Endodermal cell (in vitro differentiated cells): ENCODE results near the gene RUNX1. TPM values are rescaled to one million over a fixed set of nuclear protein-coding genes. Genes with fewer than 3 reads are reported as not detected.

Experiments
- DNase-seq: peaks from one replicate; pipeline ENCODE4 v3.0.0-alpha.2; 2017
- H3K27ac ChIP-seq: 2 replicates; pipeline ENCODE4 v1.5.1; 2013; ENCODE audit warnings: mild to moderate bottlenecking, low read depth, low read length, moderate library complexity
- H3K27me3 ChIP-seq: 2 replicates; pipeline ENCODE4 v1.6.1; 2013; ENCODE audit warnings: mild to moderate bottlenecking, low read length, moderate library complexity; ENCODE audit not compliant: insufficient read depth, control insufficient read depth, poor library complexity, severe bottlenecking
- H3K36me3 ChIP-seq: 2 replicates; pipeline ENCODE4 v1.7.0; 2013; ENCODE audit warnings: mild to moderate bottlenecking, low read length, moderate library complexity; ENCODE audit not compliant: control insufficient read depth, insufficient read depth
- H3K4me1 ChIP-seq: one replicate; pipeline ENCODE4 v1.7.0; 2013; ENCODE audit warnings: low read length; ENCODE audit not compliant: control insufficient read depth, insufficient read depth
- H3K4me3 ChIP-seq: 2 replicates; pipeline ENCODE4 v1.5.1; 2013; ENCODE audit warnings: mild to moderate bottlenecking, low read length, moderate library complexity
- H3K9ac ChIP-seq: 2 replicates; pipeline ENCODE4 v1.6.1; 2013; ENCODE audit warnings: mild to moderate bottlenecking, low read length, moderate library complexity; ENCODE audit not compliant: poor library complexity, severe bottlenecking; ENCODE audit errors: extremely low read depth
- H3K9me3 ChIP-seq: 2 replicates; pipeline ENCODE4 v1.6.1; 2013; ENCODE audit warnings: mild to moderate bottlenecking, low read length, moderate library complexity; ENCODE audit not compliant: control insufficient read depth
- H3K27ac Mint-ChIP-seq: 2 replicates; pipeline ENCODE4 v1.8.0; 2020; ENCODE audit warnings: mixed read lengths
- H3K27me3 Mint-ChIP-seq: 2 replicates; pipeline ENCODE4 v1.8.0; 2021; ENCODE audit warnings: mild to moderate bottlenecking, mixed read lengths; ENCODE audit not compliant: insufficient read depth
- H3K36me3 Mint-ChIP-seq: 2 replicates; pipeline ENCODE4 v1.8.0; 2020; ENCODE audit warnings: low read depth, mixed read lengths
- H3K4me1 Mint-ChIP-seq: 2 replicates; pipeline ENCODE4 v1.8.0; 2020; ENCODE audit warnings: mixed read lengths
- H3K4me3 Mint-ChIP-seq: 2 replicates; pipeline ENCODE4 v1.8.0; 2020; ENCODE audit warnings: mild to moderate bottlenecking, moderate library complexity, mixed read lengths
- H3K9me3 Mint-ChIP-seq: 2 replicates; pipeline ENCODE4 v1.8.0; 2020; ENCODE audit warnings: mild to moderate bottlenecking, mixed read lengths
- WGBS, 2 experiments: methylation state at CpG; one replicate each; pipeline versions ENCODE4 v1.1.5 to v1.1.7; 2013; ENCODE audit warnings: missing lambda C conversion rate in 2 of 2, mixed read lengths in 1 of 2; ENCODE audit not compliant: insufficient coverage in 1 of 2, insufficient read length in 1 of 2; 5-methylcytosine and 5-hydroxymethylcytosine counted together
- total RNA-seq, 2 donors: library from RNA; stranded (reverse); fragmentation: NEBNext Ultra II Directional in 1 of 2; extraction: Animal tissue kit (Norgen Biotek cat#: 25700) in 1 of 2; gene quantifications; 2 replicates in 1 of 2; 3 replicates in 1 of 2; pipeline ENCODE4 v1.2.1, GENCODE V29; 2021
- TF ChIP-seq, protein P1 (sequence below): fragments of 200-600 bp; sonication (generic); conservative IDR thresholded peaks from 2 replicates; pipeline ENCODE4 v1.5.0; 2021; ENCODE audit warnings: antibody characterized with exemption, mild to moderate bottlenecking

Gene RUNX1
- total RNA-seq, 2 donors from 2014 or later = 0.31 to 2.8 TPM

DNA sequence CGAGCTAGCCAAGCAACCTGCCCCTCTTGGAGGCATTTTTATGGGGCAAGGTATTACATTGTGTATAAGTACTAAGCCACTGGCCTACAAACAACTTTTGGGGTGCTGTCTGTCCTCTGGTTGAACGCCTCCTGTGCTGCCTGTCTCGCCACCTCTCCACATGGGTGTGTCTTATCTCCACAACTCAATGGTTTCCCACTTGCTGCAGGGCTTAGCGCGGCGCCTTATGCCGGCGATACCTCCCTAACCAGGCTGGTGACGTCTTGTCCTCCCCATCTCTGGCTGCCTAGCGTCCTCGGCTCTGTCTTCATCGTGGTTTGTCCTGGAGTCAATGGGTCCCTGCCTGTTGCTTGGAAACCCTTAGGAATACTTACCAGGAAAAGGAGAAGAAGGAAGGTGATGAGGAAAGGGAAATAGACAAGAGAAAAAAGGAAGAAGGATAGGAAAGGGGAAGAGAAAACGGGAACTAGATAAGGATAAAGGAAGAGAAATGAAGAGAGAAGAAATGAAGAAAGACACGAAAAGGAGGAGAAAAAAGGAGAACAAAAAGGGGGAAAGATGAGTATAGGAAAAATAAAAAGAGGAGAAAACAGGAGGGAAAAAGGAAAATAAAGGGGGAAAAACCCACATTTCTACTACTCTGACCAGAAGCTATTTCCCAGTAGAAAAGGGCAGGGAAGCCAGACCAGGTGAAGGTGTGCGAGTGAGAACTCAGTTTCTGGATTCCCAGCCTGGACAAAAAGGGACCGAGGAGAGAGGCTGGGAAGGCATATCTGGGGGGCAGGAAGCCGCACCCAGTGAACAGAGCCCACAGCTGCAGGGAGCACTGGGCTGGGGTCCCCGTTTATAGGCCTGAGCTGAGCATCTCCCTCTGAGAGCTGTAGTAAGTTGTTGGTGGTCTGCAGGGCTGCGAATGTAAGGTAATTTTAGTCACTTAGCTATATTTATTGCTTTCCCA lies 294.1 kb downstream of the RUNX1 start:
- no peak overlapping the region for H3K9ac ChIP-seq
- no peaks in the 10 kb centered on the region for H3K36me3 Mint-ChIP-seq
- WGBS, 2 experiments = 89 to 92% methylated on average over 11 to 18 of the region's 19 CpGs

DNA sequence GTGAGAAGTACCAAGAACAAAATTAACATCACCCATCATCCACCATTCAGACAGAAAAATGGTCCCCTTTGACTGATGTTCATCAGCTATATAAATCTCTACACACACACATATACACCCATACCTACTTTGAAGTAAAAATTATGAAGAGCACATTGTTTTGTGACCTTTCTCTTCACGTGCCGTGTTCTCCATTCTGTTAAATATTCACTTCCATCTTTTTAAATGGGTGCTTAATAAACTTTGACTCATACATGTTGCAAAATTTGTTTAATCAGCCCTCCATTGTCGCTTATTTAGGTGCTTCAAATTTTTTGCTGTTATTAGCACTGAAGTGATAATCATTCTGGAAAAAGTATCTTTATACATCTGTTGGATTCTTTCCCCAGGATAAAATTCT lies 300.2 kb downstream of the RUNX1 start:
- no peak overlapping the region for H3K4me3 Mint-ChIP-seq
- H3K36me3 Mint-ChIP-seq = no peaks in the 10 kb centered on the region
- no peaks in the 10 kb centered on the region for H3K36me3 ChIP-seq
- H3K27ac ChIP-seq = no peak overlapping the region
- H3K9ac ChIP-seq = no peak overlapping the region
- no peaks in the 10 kb centered on the region for H3K27me3 ChIP-seq
- TF ChIP-seq, protein P1, sequence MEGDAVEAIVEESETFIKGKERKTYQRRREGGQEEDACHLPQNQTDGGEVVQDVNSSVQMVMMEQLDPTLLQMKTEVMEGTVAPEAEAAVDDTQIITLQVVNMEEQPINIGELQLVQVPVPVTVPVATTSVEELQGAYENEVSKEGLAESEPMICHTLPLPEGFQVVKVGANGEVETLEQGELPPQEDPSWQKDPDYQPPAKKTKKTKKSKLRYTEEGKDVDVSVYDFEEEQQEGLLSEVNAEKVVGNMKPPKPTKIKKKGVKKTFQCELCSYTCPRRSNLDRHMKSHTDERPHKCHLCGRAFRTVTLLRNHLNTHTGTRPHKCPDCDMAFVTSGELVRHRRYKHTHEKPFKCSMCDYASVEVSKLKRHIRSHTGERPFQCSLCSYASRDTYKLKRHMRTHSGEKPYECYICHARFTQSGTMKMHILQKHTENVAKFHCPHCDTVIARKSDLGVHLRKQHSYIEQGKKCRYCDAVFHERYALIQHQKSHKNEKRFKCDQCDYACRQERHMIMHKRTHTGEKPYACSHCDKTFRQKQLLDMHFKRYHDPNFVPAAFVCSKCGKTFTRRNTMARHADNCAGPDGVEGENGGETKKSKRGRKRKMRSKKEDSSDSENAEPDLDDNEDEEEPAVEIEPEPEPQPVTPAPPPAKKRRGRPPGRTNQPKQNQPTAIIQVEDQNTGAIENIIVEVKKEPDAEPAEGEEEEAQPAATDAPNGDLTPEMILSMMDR = no peak
- H3K4me1 Mint-ChIP-seq = no peaks in the 10 kb centered on the region
- WGBS, 2 experiments = 86 to 95% methylated on average over 3 of the region's 3 CpGs
- no peak overlapping the region for H3K27ac Mint-ChIP-seq
- peaks cover 3% of the 10 kb centered on the region for H3K27me3 Mint-ChIP-seq
- H3K9me3 Mint-ChIP-seq = no peaks in the 10 kb centered on the region
- no peak overlapping the region for H3K4me3 ChIP-seq
- DNase-seq = no peak
- H3K9me3 ChIP-seq = no peaks in the 10 kb centered on the region
- H3K4me1 ChIP-seq = no peaks in the 10 kb centered on the region

More for the DNA sequence above, 294.1 kb downstream of the RUNX1 start:
- Histone ChIP-seq H3K4me3 (no peak overlapping the region), H3K27me3 (no peaks in the 10 kb centered on the region), H3K27ac (no peak overlapping the region), H3K4me1 (no peaks in the 10 kb centered on the region), H3K36me3 (no peaks in the 10 kb centered on the region), H3K9me3 (no peaks in the 10 kb centered on the region)
- Mint-ChIP-seq H3K9me3 (no peaks in the 10 kb centered on the region), H3K27ac (no peak overlapping the region), H3K4me1 (no peaks in the 10 kb centered on the region), H3K4me3 (no peak overlapping the region), H3K27me3 (peaks cover 3% of the 10 kb centered on the region)
- TF ChIP-seq, protein P1 = no peak
- DNase-seq = no peak

DNA sequence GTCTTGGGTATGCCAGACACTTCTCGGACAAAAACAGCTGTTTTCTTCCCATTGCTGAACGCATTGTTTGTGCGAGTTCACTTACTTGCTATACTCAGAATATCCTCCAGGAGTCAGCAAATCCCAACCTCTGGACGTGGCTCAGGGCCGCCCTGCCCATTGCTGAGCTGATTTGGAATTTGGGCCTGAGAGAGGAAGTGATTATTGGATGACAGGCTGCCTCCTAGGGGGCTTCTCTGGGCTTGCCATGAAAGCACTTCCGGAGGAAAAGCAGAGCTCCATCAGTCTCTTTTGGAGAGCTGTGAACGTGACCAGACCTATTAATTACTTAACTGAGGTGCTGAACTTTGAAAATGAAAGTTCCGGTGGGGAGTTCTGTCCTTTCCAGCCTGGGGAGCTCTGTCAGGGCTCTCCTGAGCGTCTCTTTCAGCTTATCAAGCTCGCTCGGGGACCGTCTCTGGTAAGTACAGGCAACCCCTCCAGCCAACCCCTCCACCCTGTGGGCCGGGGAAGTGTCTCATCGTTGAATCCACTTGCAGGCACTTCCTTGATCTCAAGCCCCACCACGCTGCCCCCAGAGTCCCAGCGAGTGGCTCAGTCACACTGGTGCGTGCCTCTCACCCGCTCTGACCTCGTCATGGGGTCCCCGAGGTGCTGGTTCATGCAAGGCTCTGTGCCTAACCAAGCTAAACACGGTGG lies 303.4 kb downstream of the RUNX1 start:
- no peaks in the 10 kb centered on the region for H3K4me1 Mint-ChIP-seq
- Histone ChIP-seq H3K4me1 (no peaks in the 10 kb centered on the region), H3K4me3 (no peak overlapping the region), H3K27ac (no peak overlapping the region), H3K9me3 (no peaks in the 10 kb centered on the region), H3K9ac (no peak overlapping the region), H3K27me3 (no peaks in the 10 kb centered on the region), H3K36me3 (no peaks in the 10 kb centered on the region)
- no peaks in the 10 kb centered on the region for H3K36me3 Mint-ChIP-seq
- peaks cover 18% of the 10 kb centered on the region for H3K27me3 Mint-ChIP-seq
- TF ChIP-seq, protein P1 = peak; percentile 93
- 63 to 71% methylated on average over 9 to 21 of the region's 21 CpGs for WGBS, 2 experiments
- peak; percentile 92 for DNase-seq
- peak overlapping the region; percentile 82 for H3K27ac Mint-ChIP-seq
- H3K9me3 Mint-ChIP-seq = no peaks in the 10 kb centered on the region
- no peak overlapping the region for H3K4me3 Mint-ChIP-seq
